H1 (cell line): ENCODE measurements around the gene UFD1. TPM values are rescaled to one million over a fixed set of nuclear protein-coding genes. Genes with fewer than 3 reads are reported as not detected.

Experiments used
- SUZ12 ChIP-seq: fragments of 200-600 bp; sonication (generic); IDR thresholded peaks from 2 replicates; pipeline ENCODE4 v1.6.1; 2012; ENCODE audit warnings: mild to moderate bottlenecking, inconsistent platforms, low read length, moderate library complexity, mixed read lengths
- TAF7 ChIP-seq: optimal IDR thresholded peaks from 2 replicates; pipeline ENCODE3; 2011; ENCODE audit warnings: low read depth, mild to moderate bottlenecking, inconsistent platforms, low read length, moderate library complexity, borderline replicate concordance
- USF2 ChIP-seq: IDR thresholded peaks from 2 replicates; pipeline ENCODE4 v1.6.1; 2011; ENCODE audit warnings: low read length, improper control_type of control experiment
- polyA plus RNA-seq, 7 experiments: library from polyadenylated mRNA; depleted of rRNA in 3 of 7; stranded (reverse) in 5 of 7; unstranded in 2 of 7; fragments of >200 nt in 5 of 7; fragments of 200-250 nt in 2 of 7; gene quantifications; 1 replicate in 5 of 7; 2 replicates in 1 of 7; 4 replicates in 1 of 7; pipeline versions ENCODE4 v1.2.1 to v1.2.3, GENCODE V29; 2011 to 2013; ENCODE audit warnings: missing spikeins in 2 of 7, mixed read lengths in 2 of 7
- total RNA-seq: library from RNA; stranded (reverse); fragmentation: NEBNext Ultra II Directional; extraction: Animal tissue kit (Norgen Biotek cat#: 25700); gene quantifications from 2 replicates; pipeline ENCODE4 v1.2.1, GENCODE V29; 2021

UFD1 gene
- total and polyA plus RNA-seq, 2 of the 8 experiments (the other 6 are each of a cell fraction or from before 2014, with no cell fraction given) = 74.6 to 116 TPM

- TF ChIP-seq USF2 (no peak), TAF7 (no peak), SUZ12 (no peak)
Measured at GRCh38 chr22:19515654-19516377, 36.8 kb upstream of the UFD1 start (continued).
